Prostate gland (tissue), 2 donors: Measurements from ENCODE around the gene TAPBP. TPM values are rescaled to one million over a fixed set of nuclear protein-coding genes. Genes with fewer than 3 reads are reported as not detected.
A peak's percentile ranks its signal among the peaks of the same experiment; 100 is the strongest.

ENCODE experiments used
- DNase-seq: peaks from one replicate; pipeline ENCODE4 v3.0.0-alpha.2; 2019; ENCODE audit warnings: low spot score
- H3K27ac ChIP-seq, 2 donors: fragments of 200-600 bp; sonication (generic); 2 replicates each; pipeline ENCODE4 v1.5.1; 2017 to 2019
- H3K27me3 ChIP-seq: fragments of 200-600 bp; sonication (generic); replicated peaks from 2 replicates; pipeline ENCODE4 v1.5.1; 2019; ENCODE audit not compliant: insufficient read depth
- H3K36me3 ChIP-seq, 2 donors: fragments of 200-600 bp; sonication (generic); 1 replicate in 1 of 2; 2 replicates in 1 of 2; pipeline versions ENCODE4 v1.5.1 to v1.8.1; 2017 to 2019
- H3K4me1 ChIP-seq: fragments of 200-600 bp; sonication (generic); replicated peaks from 2 replicates; pipeline ENCODE4 v1.5.1; 2019
- H3K4me3 ChIP-seq, 2 donors: fragments of 200-600 bp; sonication (generic); 2 replicates each; pipeline ENCODE4 v1.5.1; 2017 to 2019
- H3K9me3 ChIP-seq: fragments of 200-600 bp; sonication (generic); 2 replicates; pipeline ENCODE4 v1.5.1; 2017
- POLR2A ChIP-seq: fragments of 450-650 bp; IDR thresholded peaks from one replicate; pipeline ENCODE4 v1.6.1; 2016; ENCODE audit warnings: antibody characterized with exemption, mild to moderate bottlenecking
- POLR2AphosphoS5 ChIP-seq: sonication (generic); formaldehyde crosslinking; IDR thresholded peaks from one replicate; pipeline ENCODE4 v1.6.1; 2017; ENCODE audit warnings: antibody characterized with exemption
- WGBS: methylation state at CpG from one replicate; pipeline ENCODE4 v1.1.5; 2018; 5-methylcytosine and 5-hydroxymethylcytosine counted together
- intact Hi-C: fragments of 100-400 bp; cut with DNase I; formaldehyde crosslinking; loops from one replicate; pipeline ENCODE4 v1.14.2; 2022
- microRNA-seq: library from miRNA; unstranded; fragments of <30 nt; microRNA quantifications from one replicate; pipeline ENCODE4, GENCODE V29; 2016
- total RNA-seq, 2 donors: library from RNA; depleted of rRNA; stranded (reverse); fragments of >200 nt; gene quantifications; one replicate each; pipeline ENCODE4 v1.1.0, GENCODE V29; 2016
- TF ChIP-seq, protein P1 (sequence below), 4 experiments: fragments of 200-600 bp in 2 of 4; fragments of 450-650 bp in 2 of 4; sonication (generic) in 2 of 4; IDR thresholded peaks; 1 replicate in 3 of 4; 2 replicates in 1 of 4; pipeline ENCODE4 v1.5.1; 2016 to 2019; ENCODE audit warnings: antibody characterized with exemption in 4 of 4, mild to moderate bottlenecking in 2 of 4, moderate library complexity in 2 of 4

TAPBP gene
- total RNA-seq, 2 donors from 2014 or later: 190 to 192 TPM

DNA sequence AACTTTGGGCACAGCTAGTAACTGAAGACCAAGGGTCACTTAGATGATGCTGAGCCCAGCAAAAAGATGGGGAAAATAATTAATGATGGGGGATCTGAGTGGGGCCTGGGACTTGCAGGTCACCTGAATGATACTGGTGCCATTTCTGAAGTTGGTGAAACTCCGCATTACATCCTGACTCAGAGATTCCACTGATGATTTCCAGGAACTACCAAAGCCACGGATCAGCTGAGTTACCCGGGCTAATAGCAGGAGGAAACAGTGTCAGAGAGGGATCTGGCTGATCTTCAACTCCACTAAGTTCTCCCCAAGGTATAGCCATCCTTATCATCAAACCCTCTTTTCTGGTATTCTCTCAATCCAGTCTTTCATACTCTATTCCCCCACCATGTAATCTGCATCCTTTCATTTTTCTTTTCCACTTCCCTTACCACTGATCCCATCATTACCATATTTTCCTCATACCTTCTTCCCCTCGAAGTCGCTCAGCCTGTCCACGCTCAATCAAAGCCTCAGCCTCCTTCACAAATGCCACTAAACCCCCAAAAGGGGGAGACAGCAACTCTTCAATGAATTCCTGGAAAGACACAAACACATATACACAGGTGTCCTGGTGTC lies 62.4 kb downstream of the TAPBP start:
- Histone ChIP-seq H3K4me1 (no peaks in the 10 kb centered on the region), H3K27me3 (no peaks in the 10 kb centered on the region), H3K9me3 (no peaks in the 10 kb centered on the region), H3K4me3 (no peak overlapping the region), H3K36me3 (no peaks in the 10 kb centered on the region), H3K27ac (no peak overlapping the region)
- 91% methylated on average over 6 of the region's 6 CpGs for WGBS
- TF ChIP-seq POLR2A (no peak), POLR2AphosphoS5 (no peak)
- TF ChIP-seq, protein P1, sequence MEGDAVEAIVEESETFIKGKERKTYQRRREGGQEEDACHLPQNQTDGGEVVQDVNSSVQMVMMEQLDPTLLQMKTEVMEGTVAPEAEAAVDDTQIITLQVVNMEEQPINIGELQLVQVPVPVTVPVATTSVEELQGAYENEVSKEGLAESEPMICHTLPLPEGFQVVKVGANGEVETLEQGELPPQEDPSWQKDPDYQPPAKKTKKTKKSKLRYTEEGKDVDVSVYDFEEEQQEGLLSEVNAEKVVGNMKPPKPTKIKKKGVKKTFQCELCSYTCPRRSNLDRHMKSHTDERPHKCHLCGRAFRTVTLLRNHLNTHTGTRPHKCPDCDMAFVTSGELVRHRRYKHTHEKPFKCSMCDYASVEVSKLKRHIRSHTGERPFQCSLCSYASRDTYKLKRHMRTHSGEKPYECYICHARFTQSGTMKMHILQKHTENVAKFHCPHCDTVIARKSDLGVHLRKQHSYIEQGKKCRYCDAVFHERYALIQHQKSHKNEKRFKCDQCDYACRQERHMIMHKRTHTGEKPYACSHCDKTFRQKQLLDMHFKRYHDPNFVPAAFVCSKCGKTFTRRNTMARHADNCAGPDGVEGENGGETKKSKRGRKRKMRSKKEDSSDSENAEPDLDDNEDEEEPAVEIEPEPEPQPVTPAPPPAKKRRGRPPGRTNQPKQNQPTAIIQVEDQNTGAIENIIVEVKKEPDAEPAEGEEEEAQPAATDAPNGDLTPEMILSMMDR (IDR thresholded peaks at IDR 0.05): no peak
- intact Hi-C loops: no loop called here
- DNase-seq: no peak

DNA sequence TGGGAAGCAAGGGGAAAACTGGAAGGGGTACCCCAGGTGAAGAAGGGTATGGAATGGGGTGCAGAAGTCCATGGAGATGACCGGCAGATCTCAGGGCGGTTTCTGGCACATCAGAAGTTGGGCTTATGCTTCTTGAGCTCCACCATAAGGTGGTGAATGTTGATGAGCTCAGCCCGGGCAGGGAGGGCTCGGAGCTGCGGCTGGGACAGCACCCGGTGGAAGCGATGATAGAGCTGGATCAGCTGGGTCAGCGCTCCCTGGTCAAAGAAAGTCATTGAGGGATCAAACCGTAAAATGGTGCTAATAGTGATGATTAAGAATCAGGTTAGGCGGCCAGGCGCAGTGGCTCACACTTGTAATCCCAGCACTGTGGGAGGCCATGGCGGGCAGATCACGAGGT lies 63.1 kb downstream of the TAPBP start:
- Histone ChIP-seq H3K36me3 (no peaks in the 10 kb centered on the region), H3K4me3 (no peak overlapping the region), H3K9me3 (no peaks in the 10 kb centered on the region), H3K27me3 (no peaks in the 10 kb centered on the region), H3K27ac (no peak overlapping the region), H3K4me1 (no peaks in the 10 kb centered on the region)
- intact Hi-C loops: no loop called here
- no peak for DNase-seq
- 89% methylated on average over 13 of the region's 13 CpGs for WGBS
- TF ChIP-seq POLR2AphosphoS5 (no peak), POLR2A (no peak)
- TF ChIP-seq, protein P1 (IDR thresholded peaks at IDR 0.05): no peak

DNA sequence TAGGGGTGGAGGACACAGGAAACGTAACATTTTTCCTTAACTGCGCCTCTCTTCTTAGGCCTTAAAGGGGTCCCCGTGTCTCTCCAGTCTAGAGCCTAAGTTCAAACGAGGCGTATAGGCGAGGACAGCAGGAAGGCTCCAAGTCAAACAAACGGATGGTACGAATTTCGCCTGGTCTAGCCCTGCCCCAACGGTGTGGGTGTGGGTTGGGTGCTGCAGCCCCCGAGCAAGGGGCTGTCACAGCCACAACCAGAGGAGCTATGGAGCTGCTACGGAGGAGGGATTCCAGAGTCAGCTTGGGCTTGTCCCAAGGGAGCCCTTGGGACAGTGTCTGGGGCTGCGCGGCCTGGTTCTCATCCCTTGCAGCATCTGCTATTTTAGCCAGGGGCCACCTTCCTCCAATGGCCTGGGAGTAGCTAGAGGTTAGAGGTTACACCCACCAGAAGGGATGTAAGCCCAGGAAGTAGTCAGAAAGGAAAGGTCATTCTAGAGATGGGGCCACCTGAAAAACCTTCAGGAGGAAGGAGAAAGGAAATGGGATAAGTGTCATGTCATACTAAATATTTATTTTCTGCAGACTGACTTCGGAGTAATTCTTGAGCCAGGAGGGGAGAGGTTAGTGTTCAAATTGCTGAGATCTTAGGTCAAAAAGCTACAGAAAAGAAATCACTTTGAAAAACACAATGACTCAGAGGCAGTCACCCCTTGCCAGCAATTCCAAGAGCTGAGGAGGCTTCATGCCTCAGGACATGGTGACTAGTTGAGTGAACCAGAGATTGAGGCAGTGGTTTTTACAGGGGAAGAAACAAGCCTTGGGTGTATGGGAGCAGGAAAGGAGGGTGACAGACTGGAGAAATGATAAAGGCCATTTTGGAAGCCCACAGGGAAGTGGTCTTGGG lies 63.9 kb downstream of the TAPBP start:
- WGBS: 10% methylated on average over 15 of the region's 15 CpGs
- intact Hi-C loops: loop anchor here (2.0 to 10.0 kb wide), 3 partner anchors 49 to 235 kb away; partner anchors contain the start of genes RXRB and SLC39A7
- Histone ChIP-seq H3K4me3 (peak overlapping the region; percentile 41 to 44), H3K27me3 (no peaks in the 10 kb centered on the region), H3K9me3 (no peaks in the 10 kb centered on the region), H3K4me1 (no peaks in the 10 kb centered on the region), H3K36me3 (no peaks in the 10 kb centered on the region), H3K27ac (peak overlapping the region; percentile 88 to 91)
- TF ChIP-seq, protein P1 (IDR thresholded peaks at IDR 0.05): no peak
- no peak for TF ChIP-seq POLR2A
- no peak for TF ChIP-seq POLR2AphosphoS5
- DNase-seq: no peak

Small RNA genes lying within 50 kb of the gene (microRNA-seq; reads per million reads assigned to microRNA genes)
- gene MIR6834 (not detected), gene MIR6873 (0.25 reads per million)

Other genes with a start within 250 kb of the TAPBP start
- gene HLA-DPA1, start 240.4 kb downstream of the TAPBP start, total RNA-seq: 10 to 100 TPM; 69.5 to 73.7 TPM
- 10 to 100 TPM; 51.6 to 57.5 TPM for gene HLA-DPB1, start 238.1 kb downstream of the TAPBP start, total RNA-seq
- 1 to 10 TPM in 1 of 2 donors, under 1 TPM in 1; 0.91 to 3.6 TPM for gene COL11A2, start 121.6 kb downstream of the TAPBP start, total RNA-seq
- 10 to 100 TPM; 30.6 to 40.5 TPM for gene RXRB, start 113.4 kb downstream of the TAPBP start, total RNA-seq
- 100 to 1,000 TPM; 109 to 182 TPM for gene SLC39A7, start 113.2 kb downstream of the TAPBP start, total RNA-seq
- gene HSD17B8, start 109.4 kb downstream of the TAPBP start, total RNA-seq: 10 to 100 TPM; 21.9 to 43.7 TPM
- 10 to 100 TPM; 23.9 to 30.8 TPM for gene RING1, start 105.6 kb downstream of the TAPBP start, total RNA-seq
- gene VPS52, start 42.2 kb downstream of the TAPBP start, total RNA-seq: 10 to 100 TPM; 42.2 to 55.0 TPM
- gene RPS18, start 42.0 kb downstream of the TAPBP start, total RNA-seq: 1,000 to 10,000 TPM; 1,990 to 4,594 TPM
- gene B3GALT4, start 37.0 kb downstream of the TAPBP start, total RNA-seq: 10 to 100 TPM; 15.8 to 21.4 TPM
- 10 to 100 TPM; 41.3 to 47.2 TPM for gene WDR46, start 24.8 kb downstream of the TAPBP start, total RNA-seq
- gene PFDN6, start 24.5 kb downstream of the TAPBP start, total RNA-seq: 10 to 100 TPM; 24.1 to 59.7 TPM
- gene RGL2, start 15.1 kb downstream of the TAPBP start, total RNA-seq: 100 to 1,000 TPM in 1 of 2 donors, 10 to 100 TPM in 1; 98.7 to 107 TPM
- gene ZBTB22, start 3.7 kb upstream of the TAPBP start, total RNA-seq: 10 to 100 TPM; 25.1 to 27.5 TPM
- gene DAXX, start 8.9 kb upstream of the TAPBP start, total RNA-seq: 10 to 100 TPM; 52.8 to 75.1 TPM
- gene KIFC1, start 77.7 kb upstream of the TAPBP start, total RNA-seq: 1 to 10 TPM; 5.8 to 6.5 TPM
- 100 to 1,000 TPM in 1 of 2 donors, 10 to 100 TPM in 1; 98.2 to 132 TPM for gene PHF1, start 96.9 kb upstream of the TAPBP start, total RNA-seq
- gene CUTA, start 104.0 kb upstream of the TAPBP start, total RNA-seq: 100 to 1,000 TPM; 189 to 260 TPM
- 10 to 100 TPM in 1 of 2 donors, 1 to 10 TPM in 1; 6.1 to 24.8 TPM for gene SYNGAP1, start 106.0 kb upstream of the TAPBP start, total RNA-seq
- 1 to 10 TPM; 3.5 to 8.9 TPM for gene ZBTB9, start 140.5 kb upstream of the TAPBP start, total RNA-seq